Erythroblast (primary cell): ENCODE data around the gene HLA-DOA.

ENCODE experiments used
- GATA1 ChIP-seq: IDR thresholded peaks from 2 replicates; pipeline ENCODE4 v1.6.1; 2011; ENCODE audit warnings: low read depth, mild to moderate bottlenecking, control low read depth, low read length, moderate library complexity
- POLR2A ChIP-seq: IDR thresholded peaks from 2 replicates; pipeline ENCODE4 v1.6.1; 2011; ENCODE audit warnings: mild to moderate bottlenecking, low read length

- TF ChIP-seq POLR2A (no peak), GATA1 (no peak)
These were observed 1.5 kb downstream of the HLA-DOA start for GRCh38 chr6:33007831-33008400.
